CD14-positive monocyte (primary cell): ENCODE data around the gene NMNAT1. TPM values are rescaled to one million over a fixed set of nuclear protein-coding genes. Genes with fewer than 3 reads are reported as not detected.

Experiments used
- DNase-seq, 3 donors: peaks; one replicate each; pipeline ENCODE4 v3.0.0-alpha.2; 2011 to 2022
- H2AFZ ChIP-seq: 2 replicates; pipeline ENCODE4 v1.6.0; 2012; ENCODE audit warnings: mild to moderate bottlenecking, low read depth, low read length, inconsistent platforms; ENCODE audit not compliant: insufficient read depth, poor library complexity, severe bottlenecking
- H3K27ac ChIP-seq, 2 donors: 1 replicate in 1 of 2; 2 replicates in 1 of 2; pipeline ENCODE4 v1.5.1; 2012 to 2013; ENCODE audit warnings: low read length in 2 of 2, control low read depth in 1 of 2, inconsistent platforms in 1 of 2, low read depth in 1 of 2, mild to moderate bottlenecking in 1 of 2
- H3K27me3 ChIP-seq, 2 donors: one replicate each; pipeline versions ENCODE4 v1.6.0 to v1.6.1; 2011 to 2013; ENCODE audit warnings: low read length in 2 of 2; ENCODE audit not compliant: control insufficient read depth in 2 of 2, insufficient read depth in 2 of 2
- H3K36me3 ChIP-seq, 2 donors: replicated peaks in 1 of 2; 1 replicate in 1 of 2; 2 replicates in 1 of 2; pipeline versions ENCODE4 v1.5.1 to v1.6.1; 2012 to 2013; ENCODE audit warnings: low read length in 2 of 2, control low read depth in 1 of 2, inconsistent platforms in 1 of 2, mild to moderate bottlenecking in 1 of 2; ENCODE audit not compliant: insufficient read depth in 2 of 2, control insufficient read depth in 1 of 2
- H3K4me1 ChIP-seq, 2 donors: 1 replicate in 1 of 2; 2 replicates in 1 of 2; pipeline versions ENCODE4 v1.5.1 to v1.6.1; 2012 to 2013; ENCODE audit warnings: low read length in 2 of 2, control low read depth in 1 of 2, inconsistent platforms in 1 of 2, mild to moderate bottlenecking in 1 of 2, moderate library complexity in 1 of 2; ENCODE audit not compliant: insufficient read depth in 2 of 2, control insufficient read depth in 1 of 2
- H3K4me2 ChIP-seq: replicated peaks from 2 replicates; pipeline ENCODE3; 2012; ENCODE audit warnings: low read length, moderate library complexity, mild to moderate bottlenecking; ENCODE audit not compliant: poor library complexity, severe bottlenecking; ENCODE audit errors: extremely low read depth
- H3K4me3 ChIP-seq, 3 experiments: fragments of 200-600 bp in 1 of 3; sonication (generic) in 1 of 3; replicated peaks in 1 of 3; 1 replicate in 2 of 3; 2 replicates in 1 of 3; pipeline ENCODE4 v1.5.1; 2011 to 2013; ENCODE audit warnings: low read length in 3 of 3, mild to moderate bottlenecking in 3 of 3, control low read depth in 2 of 3, low read depth in 2 of 3, inconsistent platforms in 1 of 3, moderate library complexity in 1 of 3
- H3K79me2 ChIP-seq: 2 replicates; pipeline ENCODE4 v1.6.0; 2012; ENCODE audit warnings: mild to moderate bottlenecking, control low read depth, inconsistent platforms, low read length, moderate library complexity; ENCODE audit not compliant: insufficient read depth
- H3K9ac ChIP-seq: 2 replicates; pipeline ENCODE4 v1.6.0; 2017; ENCODE audit warnings: low read length, mild to moderate bottlenecking; ENCODE audit not compliant: insufficient read depth, poor library complexity, severe bottlenecking
- H3K9me3 ChIP-seq, 2 donors: replicated peaks in 1 of 2; 1 replicate in 1 of 2; 2 replicates in 1 of 2; pipeline versions ENCODE4 v1.5.1 to v1.6.1; 2012 to 2013; ENCODE audit warnings: low read length in 2 of 2, control low read depth in 1 of 2; ENCODE audit not compliant: control insufficient read depth in 1 of 2, insufficient read depth in 1 of 2
- H4K20me1 ChIP-seq: 2 replicates; pipeline ENCODE4 v1.6.0; 2012; ENCODE audit warnings: mild to moderate bottlenecking, low read length, control low read depth, moderate library complexity; ENCODE audit not compliant: insufficient read depth
- H3K27ac Mint-ChIP-seq, 7 donors: one replicate each; pipeline ENCODE4 v1.8.0; 2020; ENCODE audit warnings: mild to moderate bottlenecking in 7 of 7, mixed read lengths in 7 of 7, moderate library complexity in 6 of 7, inconsistent platforms in 2 of 7
- H3K27me3 Mint-ChIP-seq, 3 donors: one replicate each; pipeline ENCODE4 v1.8.0; 2021 to 2022; ENCODE audit warnings: low read depth in 3 of 3, mild to moderate bottlenecking in 3 of 3, mixed read lengths in 3 of 3, moderate library complexity in 3 of 3, inconsistent platforms in 1 of 3
- H3K36me3 Mint-ChIP-seq, 2 donors: one replicate each; pipeline ENCODE4 v1.8.0; 2020; ENCODE audit warnings: mixed read lengths in 2 of 2, inconsistent platforms in 1 of 2, mild to moderate bottlenecking in 1 of 2
- H3K4me1 Mint-ChIP-seq: one replicate; pipeline ENCODE4 v1.8.0; 2020; ENCODE audit warnings: mild to moderate bottlenecking, mixed read lengths
- H3K4me3 Mint-ChIP-seq, 2 donors: one replicate each; pipeline ENCODE4 v1.8.0; 2020; ENCODE audit warnings: mild to moderate bottlenecking in 2 of 2, mixed read lengths in 2 of 2, moderate library complexity in 1 of 2
- H3K9me3 Mint-ChIP-seq, 7 donors: one replicate each; pipeline ENCODE4 v1.8.0; 2020 to 2022; ENCODE audit warnings: mixed read lengths in 7 of 7, mild to moderate bottlenecking in 6 of 7, moderate library complexity in 6 of 7, inconsistent platforms in 2 of 7
- WGBS: methylation state at CpG from one replicate; pipeline ENCODE4 v1.1.5; 2013; ENCODE audit warnings: missing lambda C conversion rate; ENCODE audit not compliant: insufficient coverage; 5-methylcytosine and 5-hydroxymethylcytosine counted together
- intact Hi-C, 2 donors: fragments of 100-400 bp; cut with micrococcal nuclease; formaldehyde crosslinking; loops; one replicate each; pipeline versions ENCODE4 v1.15.0 to v1.15.1; 2023
- polyA plus RNA-seq, 3 donors: library from polyadenylated mRNA; depleted of rRNA in 1 of 3; unstranded in 2 of 3; stranded (reverse) in 1 of 3; fragments of 300-500 nt in 2 of 3; fragments of >200 nt in 1 of 3; fragmentation: Illumina TruSeq in 2 of 3; gene quantifications; 1 replicate in 2 of 3; 2 replicates in 1 of 3; pipeline ENCODE4 v1.2.3, GENCODE V29; 2012 to 2021
- TF ChIP-seq, protein P1 (sequence below): fragments of 200-600 bp; IDR thresholded peaks from one replicate; pipeline ENCODE4 v1.8.0; 2022; ENCODE audit warnings: antibody characterized with exemption, mild to moderate bottlenecking

NMNAT1 gene
- polyA plus RNA-seq, 3 donors, result 6.8 to 9.9 (median 7.1) TPM

DNA sequence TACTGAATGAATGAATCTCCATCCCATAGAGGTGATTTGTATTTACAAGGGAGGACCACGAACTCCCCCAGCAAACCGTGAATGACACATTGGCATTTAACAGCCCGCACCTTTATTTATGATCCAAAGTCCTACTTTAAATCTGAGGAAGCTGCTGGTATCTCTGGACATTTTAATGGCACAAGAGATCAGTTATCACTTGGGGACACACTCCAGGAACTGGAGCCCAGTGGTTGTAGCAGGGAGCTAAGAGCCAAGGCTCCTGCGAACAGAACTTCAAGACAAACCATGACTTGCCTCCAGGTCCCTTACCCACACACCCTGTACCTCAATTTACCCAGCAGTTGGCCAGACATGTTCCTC lies 34.4 kb upstream of the NMNAT1 start:
- peak overlapping the region in 1 of 2 donors; percentile 75 for H3K27ac ChIP-seq
- TF ChIP-seq, protein P1, sequence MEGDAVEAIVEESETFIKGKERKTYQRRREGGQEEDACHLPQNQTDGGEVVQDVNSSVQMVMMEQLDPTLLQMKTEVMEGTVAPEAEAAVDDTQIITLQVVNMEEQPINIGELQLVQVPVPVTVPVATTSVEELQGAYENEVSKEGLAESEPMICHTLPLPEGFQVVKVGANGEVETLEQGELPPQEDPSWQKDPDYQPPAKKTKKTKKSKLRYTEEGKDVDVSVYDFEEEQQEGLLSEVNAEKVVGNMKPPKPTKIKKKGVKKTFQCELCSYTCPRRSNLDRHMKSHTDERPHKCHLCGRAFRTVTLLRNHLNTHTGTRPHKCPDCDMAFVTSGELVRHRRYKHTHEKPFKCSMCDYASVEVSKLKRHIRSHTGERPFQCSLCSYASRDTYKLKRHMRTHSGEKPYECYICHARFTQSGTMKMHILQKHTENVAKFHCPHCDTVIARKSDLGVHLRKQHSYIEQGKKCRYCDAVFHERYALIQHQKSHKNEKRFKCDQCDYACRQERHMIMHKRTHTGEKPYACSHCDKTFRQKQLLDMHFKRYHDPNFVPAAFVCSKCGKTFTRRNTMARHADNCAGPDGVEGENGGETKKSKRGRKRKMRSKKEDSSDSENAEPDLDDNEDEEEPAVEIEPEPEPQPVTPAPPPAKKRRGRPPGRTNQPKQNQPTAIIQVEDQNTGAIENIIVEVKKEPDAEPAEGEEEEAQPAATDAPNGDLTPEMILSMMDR, result no peak
- Mint-ChIP-seq H3K4me1 (peaks cover 59% of the 10 kb centered on the region), H3K27me3 (peaks cover 0 to 4% (median 2%) of the 10 kb centered on the region in 3 donors), H3K27ac (peak overlapping the region in 4 of 7 donors; percentile 58 to 96 (median 88)), H3K36me3 (peaks cover 0 to 10% of the 10 kb centered on the region in 2 donors), H3K9me3 (peaks cover 0 to 2% (median 0%) of the 10 kb centered on the region in 7 donors), H3K4me3 (peak overlapping the region; percentile 95 to 99)
- peaks cover 20% of the 10 kb centered on the region for H4K20me1 ChIP-seq
- no peak for DNase-seq
- no peak overlapping the region for H3K9ac ChIP-seq
- no CpG with 5 or more reads among the region's 4 CpGs for WGBS
- peak overlapping the region; percentile 78 for H3K4me2 ChIP-seq
- H3K9me3 ChIP-seq, result no peaks in the 10 kb centered on the region
- no peaks in the 10 kb centered on the region for H3K27me3 ChIP-seq
- peaks cover 48% of the 10 kb centered on the region for H3K79me2 ChIP-seq
- no peaks in the 10 kb centered on the region for H3K36me3 ChIP-seq
- peak overlapping the region in 2 of 3 experiments; percentile 67 to 84 for H3K4me3 ChIP-seq
- intact Hi-C loops, result loop anchor here in 1 of 2 donors (10.0 kb wide), 1 partner anchor 224 kb away; no protein-coding TSS in a partner anchor
- peak overlapping the region; percentile 75 for H2AFZ ChIP-seq
- H3K4me1 ChIP-seq, result peaks cover 37 to 50% of the 10 kb centered on the region in 2 donors

DNA sequence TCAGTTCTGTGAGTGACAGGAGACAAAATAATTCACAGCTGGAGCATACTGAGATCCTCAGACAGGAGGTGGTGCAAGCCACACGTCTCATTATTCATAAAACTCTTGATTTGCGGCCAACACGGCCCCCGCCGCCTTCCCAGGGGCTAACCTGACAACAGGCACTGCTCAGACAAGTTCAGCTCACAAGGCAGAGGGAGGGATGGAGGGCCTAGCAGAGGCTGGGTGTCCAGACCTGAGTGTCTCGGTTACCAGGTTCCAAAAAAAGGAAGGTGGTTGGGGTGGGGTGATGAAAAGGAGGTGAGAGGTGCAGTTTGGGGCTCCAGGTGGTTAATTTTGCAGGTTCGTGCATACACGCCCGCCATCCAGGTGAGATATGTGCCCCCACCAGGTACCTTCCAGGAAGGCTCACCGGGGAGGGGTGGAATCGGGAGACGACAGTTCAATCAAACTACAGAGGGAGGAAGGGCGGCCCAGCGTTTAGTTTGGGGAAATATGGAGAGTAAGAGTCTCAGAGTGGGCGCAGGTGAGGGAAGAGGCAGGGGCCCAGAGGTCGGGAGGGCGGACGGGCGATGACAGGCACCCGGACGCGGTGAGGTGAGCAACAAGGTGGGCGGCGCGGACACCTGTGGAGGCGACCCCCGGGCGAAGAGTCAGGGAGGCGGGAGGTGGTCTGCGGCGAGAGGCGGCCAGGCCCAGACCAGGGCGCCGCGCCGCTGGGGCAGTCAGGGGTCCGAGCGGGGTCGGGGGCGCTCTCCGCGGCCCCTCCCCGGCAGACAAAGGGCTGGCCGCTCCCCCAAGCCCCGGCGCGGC lies 33.8 kb upstream of the NMNAT1 start:
- Mint-ChIP-seq H3K27ac (peak overlapping the region; percentile 70 to 96 (median 88)), H3K4me1 (peaks cover 56% of the 10 kb centered on the region), H3K9me3 (peaks cover 0 to 2% (median 0%) of the 10 kb centered on the region in 7 donors), H3K27me3 (peaks cover 0 to 4% (median 2%) of the 10 kb centered on the region in 3 donors), H3K36me3 (peaks cover 0 to 10% of the 10 kb centered on the region in 2 donors), H3K4me3 (peak overlapping the region; percentile 95 to 99)
- Histone ChIP-seq H3K9me3 (no peaks in the 10 kb centered on the region), H4K20me1 (peaks cover 17% of the 10 kb centered on the region), H3K27me3 (no peaks in the 10 kb centered on the region), H3K27ac (peak overlapping the region; percentile 23 to 75), H3K79me2 (peaks cover 42% of the 10 kb centered on the region), H3K4me2 (peak overlapping the region; percentile 78), H2AFZ (peak overlapping the region; percentile 75), H3K4me3 (peak overlapping the region; percentile 62 to 84 (median 67)), H3K36me3 (no peaks in the 10 kb centered on the region), H3K9ac (peak overlapping the region; percentile 76), H3K4me1 (peaks cover 37 to 48% of the 10 kb centered on the region in 2 donors)
- 0% methylated on average over 46 of the region's 47 CpGs for WGBS
- DNase-seq, result no peak
- TF ChIP-seq, protein P1, result no peak
- intact Hi-C loops, result loop anchor here (2.0 to 10.0 kb wide), 5 partner anchors 32 to 225 kb away; partner anchors contain the start of genes LZIC (in 1 of the 2), NMNAT1 (in 1 of the 2) and UBE4B (in 1 of the 2)
